Subcutaneous adipose tissue (tissue), 4 donors: ENCODE measurements around the gene HARS1. TPM values are rescaled to one million over a fixed set of nuclear protein-coding genes. Genes with fewer than 3 reads are reported as not detected.

ENCODE experiments used
- total RNA-seq, 4 donors: library from RNA; depleted of rRNA; stranded (reverse); fragments of >200 nt; gene quantifications; one replicate each; pipeline ENCODE4 v1.1.0, GENCODE V29; 2016
- TF ChIP-seq, protein P1 (sequence below): fragments of 450-650 bp; IDR thresholded peaks from one replicate; pipeline ENCODE4 v1.5.1; 2016; ENCODE audit warnings: low read depth, mild to moderate bottlenecking, control low read depth, antibody characterized with exemption, moderate library complexity

Gene HARS1
- total RNA-seq, 4 donors from 2014 or later = 38.4 to 49.8 (median 47.4) TPM

GRCh38 chr5:140639148-140639981 lies 51.8 kb downstream of the HARS1 start, which contains the start of gene TMCO6:
Gene TMCO6, plus strand, starts transcription at chr5:140639451. Its CDS starts 77 bp downstream, at chr5:140639528.
- TF ChIP-seq, protein P1, sequence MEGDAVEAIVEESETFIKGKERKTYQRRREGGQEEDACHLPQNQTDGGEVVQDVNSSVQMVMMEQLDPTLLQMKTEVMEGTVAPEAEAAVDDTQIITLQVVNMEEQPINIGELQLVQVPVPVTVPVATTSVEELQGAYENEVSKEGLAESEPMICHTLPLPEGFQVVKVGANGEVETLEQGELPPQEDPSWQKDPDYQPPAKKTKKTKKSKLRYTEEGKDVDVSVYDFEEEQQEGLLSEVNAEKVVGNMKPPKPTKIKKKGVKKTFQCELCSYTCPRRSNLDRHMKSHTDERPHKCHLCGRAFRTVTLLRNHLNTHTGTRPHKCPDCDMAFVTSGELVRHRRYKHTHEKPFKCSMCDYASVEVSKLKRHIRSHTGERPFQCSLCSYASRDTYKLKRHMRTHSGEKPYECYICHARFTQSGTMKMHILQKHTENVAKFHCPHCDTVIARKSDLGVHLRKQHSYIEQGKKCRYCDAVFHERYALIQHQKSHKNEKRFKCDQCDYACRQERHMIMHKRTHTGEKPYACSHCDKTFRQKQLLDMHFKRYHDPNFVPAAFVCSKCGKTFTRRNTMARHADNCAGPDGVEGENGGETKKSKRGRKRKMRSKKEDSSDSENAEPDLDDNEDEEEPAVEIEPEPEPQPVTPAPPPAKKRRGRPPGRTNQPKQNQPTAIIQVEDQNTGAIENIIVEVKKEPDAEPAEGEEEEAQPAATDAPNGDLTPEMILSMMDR = no peak

GRCh38 chr5:140637371-140638100 lies 53.6 kb downstream of the HARS1 start:
- TF ChIP-seq, protein P1 = no peak

- TF ChIP-seq, protein P1 = no peak
Observed at GRCh38 chr5:140635291-140636257, 55.6 kb downstream of the HARS1 start.

GRCh38 chr5:140634103-140634502 lies 57.1 kb downstream of the HARS1 start:
- TF ChIP-seq, protein P1 = no peak

DNA sequence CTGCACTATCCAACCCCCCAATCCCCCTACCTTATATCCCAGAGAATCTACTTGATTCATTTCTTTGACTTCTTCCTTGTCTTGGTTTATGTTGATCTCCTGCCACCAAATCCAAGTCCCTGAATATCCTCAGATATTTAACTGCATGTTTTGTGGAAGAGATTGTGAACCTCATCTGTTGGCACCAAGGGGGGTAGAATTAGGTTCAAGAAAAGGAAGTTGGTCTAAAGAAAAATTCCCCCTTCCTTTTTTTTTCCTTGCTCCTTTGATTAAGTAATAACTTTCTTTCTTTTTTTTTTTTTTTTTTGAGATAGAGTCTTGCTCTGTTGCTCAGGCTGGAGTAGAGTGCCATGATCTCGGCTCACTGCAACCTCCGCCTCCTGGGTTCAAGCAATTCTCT lies 57.7 kb downstream of the HARS1 start:
- TF ChIP-seq, protein P1 = no peak

- TF ChIP-seq, protein P1 = no peak
Observed at GRCh38 chr5:140633021-140633471, 58.1 kb downstream of the HARS1 start, which contains the start of gene CD14. Gene CD14, minus strand, starts transcription at chr5:140633175. Its CDS starts 104 bp downstream, at chr5:140633071.
